ENCODE data around the gene CYBB. TPM values are rescaled to one million over a fixed set of nuclear protein-coding genes. Genes with fewer than 3 reads are reported as not detected.

The CYBB gene
- total RNA-seq, 1 donor from 2014 or later: 420 TPM

- Histone ChIP-seq H3K27me3 (ENCODE audit: low read depth) (no peaks in the 10 kb centered on the region), H3K27ac (no peak overlapping the region), H3K4me1 (peaks cover under 1% of the 10 kb centered on the region), H3K4me3 (no peak overlapping the region), H3K9me3 (no peaks in the 10 kb centered on the region), H3K36me3 (no peaks in the 10 kb centered on the region)
- TF ChIP-seq CTCF (IDR thresholded peaks at IDR 0.05): no peak
- intact Hi-C loops (cut with DNase I): no loop called here
- DNase-seq (no peak), ATAC-seq (no peak)
Observed at GRCh38 chrX:37830371-37830770, 50.5 kb downstream of the CYBB start.

GRCh38 chrX:37834937-37835336 lies 55.1 kb downstream of the CYBB start:
- Histone ChIP-seq H3K27ac (no peak overlapping the region), H3K27me3 (ENCODE audit: low read depth) (no peaks in the 10 kb centered on the region), H3K4me3 (no peak overlapping the region), H3K36me3 (peaks cover 4% of the 10 kb centered on the region), H3K9me3 (no peaks in the 10 kb centered on the region), H3K4me1 (no peaks in the 10 kb centered on the region)
- ATAC-seq: no peak
- intact Hi-C loops (cut with DNase I): no loop called here
- DNase-seq: no peak
- no peak for TF ChIP-seq CTCF (IDR thresholded peaks at IDR 0.05)

GRCh38 chrX:37840931-37841330 lies 61.1 kb downstream of the CYBB start:
- ATAC-seq: no peak
- H3K4me3 ChIP-seq: no peak overlapping the region
- no peak for DNase-seq
- no peaks in the 10 kb centered on the region for H3K4me1 ChIP-seq
- TF ChIP-seq CTCF (IDR thresholded peaks at IDR 0.05): no peak
- H3K27me3 ChIP-seq (ENCODE audit: low read depth): no peaks in the 10 kb centered on the region
- H3K36me3 ChIP-seq: peaks cover 15% of the 10 kb centered on the region
- H3K9me3 ChIP-seq: no peaks in the 10 kb centered on the region
- H3K27ac ChIP-seq: no peak overlapping the region
- intact Hi-C loops (cut with DNase I): no loop called here

- peaks cover 8% of the 10 kb centered on the region for H3K4me1 ChIP-seq
- no peaks in the 10 kb centered on the region for H3K9me3 ChIP-seq
- no peak overlapping the region for H3K4me3 ChIP-seq
- H3K36me3 ChIP-seq: peaks cover 11% of the 10 kb centered on the region
- no peak for TF ChIP-seq CTCF (IDR thresholded peaks at IDR 0.05)
- no peak for ATAC-seq
- no peak for DNase-seq
- no peak overlapping the region for H3K27ac ChIP-seq
- no peaks in the 10 kb centered on the region for H3K27me3 ChIP-seq (ENCODE audit: low read depth)
- intact Hi-C loops (cut with DNase I): no loop called here
Observed at GRCh38 chrX:37844622-37845021, 64.8 kb downstream of the CYBB start.

- Histone ChIP-seq H3K36me3 (peaks cover 5% of the 10 kb centered on the region), H3K27ac (peak overlapping the region; percentile 83), H3K4me1 (peaks cover 8% of the 10 kb centered on the region), H3K9me3 (no peaks in the 10 kb centered on the region), H3K27me3 (ENCODE audit: low read depth) (no peaks in the 10 kb centered on the region), H3K4me3 (peak overlapping the region; percentile 69)
- no peak for TF ChIP-seq CTCF (IDR thresholded peaks at IDR 0.05)
- ATAC-seq (no peak), DNase-seq (no peak)
- intact Hi-C loops (cut with DNase I): no loop called here
Observed at GRCh38 chrX:37846141-37846540, 66.3 kb downstream of the CYBB start.

- peaks cover 8% of the 10 kb centered on the region for H3K4me1 ChIP-seq
- H3K27me3 ChIP-seq (ENCODE audit: low read depth): no peaks in the 10 kb centered on the region
- ATAC-seq (no peak), DNase-seq (no peak)
- no peaks in the 10 kb centered on the region for H3K9me3 ChIP-seq
- H3K36me3 ChIP-seq: peaks cover under 1% of the 10 kb centered on the region
- intact Hi-C loops (cut with DNase I): no loop called here
- no peak for TF ChIP-seq CTCF (IDR thresholded peaks at IDR 0.05)
- peak overlapping the region; percentile 69 for H3K4me3 ChIP-seq
- peak overlapping the region; percentile 83 for H3K27ac ChIP-seq
Observed at GRCh38 chrX:37846558-37846933, 66.7 kb downstream of the CYBB start.

Data from lower lobe of right lung (tissue), 2 donors.